ENCODE results near the gene HRK. TPM values are rescaled to one million over a fixed set of nuclear protein-coding genes. Genes with fewer than 3 reads are reported as not detected.
A peak's percentile ranks its signal among the peaks of the same experiment; 100 is the strongest.

Gene HRK
- polyA plus RNA-seq (2013) = 0.03 TPM

DNA sequence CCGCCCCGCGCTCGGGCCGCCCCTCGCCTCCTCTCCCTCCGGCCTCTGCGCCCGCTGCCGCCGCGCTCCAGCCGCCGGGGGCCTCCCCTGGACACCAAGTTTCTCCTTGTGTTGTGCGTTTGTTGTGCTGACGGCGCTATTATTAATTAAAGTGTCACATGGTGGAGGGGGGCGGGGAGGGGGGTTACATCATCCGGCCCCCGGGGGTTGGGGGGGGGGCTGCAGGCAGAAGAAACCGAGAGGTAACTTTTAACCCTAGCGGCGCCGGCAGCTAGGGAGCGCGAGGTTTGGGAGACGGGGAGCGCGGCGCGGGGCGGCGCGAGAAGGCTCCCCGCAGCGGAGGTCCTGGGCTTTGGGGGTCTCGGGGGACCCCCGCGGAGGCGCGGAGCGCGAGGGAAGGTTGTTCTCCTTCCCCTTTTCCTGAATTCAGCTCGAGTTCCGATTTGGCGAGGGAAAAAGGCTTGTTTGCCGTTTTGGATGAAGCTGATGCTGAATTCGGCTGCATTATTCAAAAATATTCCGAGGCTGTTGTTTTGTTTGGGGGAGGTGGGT is at the start of gene HRK:
HRK (minus strand) TSS at position 117 of the 552 bp plus-strand sequence. CDS start 134 bp downstream, outside the sequence.
- peak in 1 of 3 donors; percentile 46 for DNase-seq
- Histone ChIP-seq H3K4me3 (ENCODE audit: control insufficient read depth in 1 of 7, extremely low read depth in 1 of 7, insufficient read depth in 4 of 7, low read depth in 2 of 7, low read length in 6 of 7) (peak within 1 kb of the TSS in 6 of 7 experiments; percentile 31 to 68 (median 56)), H3K27ac (ENCODE audit: insufficient read depth in 1 of 2, low read depth in 1 of 2, low read length in 2 of 2, poor library complexity in 1 of 2, severe bottlenecking in 2 of 2) (no peak within 1 kb of the TSS), H3K9me3 (ENCODE audit: control extremely low read depth in 1 of 5, control insufficient read depth in 4 of 5, insufficient read depth in 2 of 5, low read depth in 1 of 5, low read length in 4 of 5) (no peaks in the 10 kb centered on the region), H3K4me1 (ENCODE audit: control extremely low read depth in 1 of 4, control insufficient read depth in 4 of 4, insufficient read depth in 4 of 4, low read length in 3 of 4) (peaks cover 0 to 39% (median 32%) of the 10 kb centered on the region in 4 experiments), H3K36me3 (ENCODE audit: control insufficient read depth in 4 of 4, insufficient read depth in 4 of 4, low read length in 3 of 4) (no peaks in the 10 kb centered on the region), H3K27me3 (replicated peaks in 2 of 5; ENCODE audit: control insufficient read depth in 4 of 5, insufficient read depth in 5 of 5, low read length in 4 of 5) (peaks cover 6 to 86% (median 44%) of the 10 kb centered on the region in 5 experiments)
- CTCF ChIA-PET = interaction anchor here (1.0 kb wide), 1 partner anchor 179 kb away, joined by 3 read pairs; no protein-coding TSS in a partner anchor
- POLR2A ChIA-PET = no interaction called here
- 0% methylated on average over 27 of the region's 49 CpGs for WGBS (ENCODE audit: insufficient coverage)

DNA sequence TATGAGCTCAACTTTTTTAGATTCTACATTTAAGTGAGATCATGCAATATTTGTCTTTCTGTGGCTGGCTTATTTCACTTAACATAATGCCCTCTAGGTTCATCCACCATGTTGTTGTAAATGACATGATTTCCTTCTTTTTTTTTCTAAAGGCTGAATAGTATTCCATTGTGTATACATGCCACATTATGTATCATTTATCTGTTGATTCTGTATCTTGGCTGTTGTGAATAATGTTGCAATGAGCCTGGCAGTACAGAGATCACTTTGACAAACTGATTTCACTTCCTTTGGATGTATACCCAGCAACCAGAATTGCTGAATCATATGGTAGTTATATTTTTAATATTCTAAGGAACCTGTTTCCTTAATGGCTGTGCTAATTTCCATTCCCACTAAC is 48.6 kb upstream of the HRK start:
- Histone ChIP-seq H3K27ac (ENCODE audit: insufficient read depth in 1 of 2, low read depth in 1 of 2, low read length in 2 of 2, poor library complexity in 1 of 2, severe bottlenecking in 2 of 2) (no peak overlapping the region), H3K36me3 (ENCODE audit: control insufficient read depth in 4 of 4, insufficient read depth in 4 of 4, low read length in 3 of 4) (peaks cover 0 to 20% (median 9%) of the 10 kb centered on the region in 4 experiments), H3K27me3 (replicated peaks in 2 of 5; ENCODE audit: control insufficient read depth in 4 of 5, insufficient read depth in 5 of 5, low read length in 4 of 5) (peaks cover 0 to 1% (median 0%) of the 10 kb centered on the region in 5 experiments), H3K4me1 (ENCODE audit: control extremely low read depth in 1 of 4, control insufficient read depth in 4 of 4, insufficient read depth in 4 of 4, low read length in 3 of 4) (peaks cover 2 to 18% (median 8%) of the 10 kb centered on the region in 4 experiments), H3K9me3 (ENCODE audit: control extremely low read depth in 1 of 5, control insufficient read depth in 4 of 5, insufficient read depth in 2 of 5, low read depth in 1 of 5, low read length in 4 of 5) (no peaks in the 10 kb centered on the region), H3K4me3 (ENCODE audit: control insufficient read depth in 1 of 7, extremely low read depth in 1 of 7, insufficient read depth in 4 of 7, low read depth in 2 of 7, low read length in 6 of 7) (no peak overlapping the region)
- no peak for DNase-seq
- POLR2A ChIA-PET = no interaction called here
- CTCF ChIA-PET = no interaction called here

DNA sequence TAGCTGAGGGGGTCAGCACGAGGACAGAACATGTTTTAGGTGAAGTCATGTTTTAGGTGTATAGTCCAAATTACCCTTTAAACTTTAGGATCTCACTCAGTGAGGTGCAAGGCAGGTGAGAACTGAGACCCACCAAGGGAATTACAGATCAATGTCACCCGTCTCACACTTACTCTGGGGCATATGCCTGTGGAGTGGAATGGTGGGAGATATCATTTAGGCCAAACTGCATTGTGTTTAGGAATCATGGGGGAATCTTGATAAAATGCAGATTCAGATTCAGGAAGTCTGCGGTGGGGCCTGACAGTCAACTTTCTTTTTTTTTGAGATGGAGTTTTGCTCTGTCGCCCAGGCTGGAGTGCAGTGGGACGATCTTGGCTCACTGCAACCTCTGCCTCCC is 47.3 kb upstream of the HRK start:
- H3K9me3 ChIP-seq (ENCODE audit: control extremely low read depth in 1 of 5, control insufficient read depth in 4 of 5, insufficient read depth in 2 of 5, low read depth in 1 of 5, low read length in 4 of 5) = no peaks in the 10 kb centered on the region
- no peak for DNase-seq
- H3K27me3 ChIP-seq (replicated peaks in 2 of 5; ENCODE audit: control insufficient read depth in 4 of 5, insufficient read depth in 5 of 5, low read length in 4 of 5) = peaks cover 0 to 1% (median 0%) of the 10 kb centered on the region in 5 experiments
- peaks cover 11 to 25% (median 17%) of the 10 kb centered on the region in 4 experiments for H3K4me1 ChIP-seq (ENCODE audit: control extremely low read depth in 1 of 4, control insufficient read depth in 4 of 4, insufficient read depth in 4 of 4, low read length in 3 of 4)
- CTCF ChIA-PET = interaction anchor here (1.6 kb wide), 1 partner anchor 14 kb away, joined by 3 read pairs; no protein-coding TSS in a partner anchor
- peaks cover 0 to 19% (median 8%) of the 10 kb centered on the region in 4 experiments for H3K36me3 ChIP-seq (ENCODE audit: control insufficient read depth in 4 of 4, insufficient read depth in 4 of 4, low read length in 3 of 4)
- POLR2A ChIA-PET = no interaction called here
- no peak overlapping the region for H3K27ac ChIP-seq (ENCODE audit: insufficient read depth in 1 of 2, low read depth in 1 of 2, low read length in 2 of 2, poor library complexity in 1 of 2, severe bottlenecking in 2 of 2)
- WGBS (ENCODE audit: insufficient coverage) = 100% methylated on average over 3 of the region's 5 CpGs
- no peak overlapping the region for H3K4me3 ChIP-seq (ENCODE audit: control insufficient read depth in 1 of 7, extremely low read depth in 1 of 7, insufficient read depth in 4 of 7, low read depth in 2 of 7, low read length in 6 of 7)

DNA sequence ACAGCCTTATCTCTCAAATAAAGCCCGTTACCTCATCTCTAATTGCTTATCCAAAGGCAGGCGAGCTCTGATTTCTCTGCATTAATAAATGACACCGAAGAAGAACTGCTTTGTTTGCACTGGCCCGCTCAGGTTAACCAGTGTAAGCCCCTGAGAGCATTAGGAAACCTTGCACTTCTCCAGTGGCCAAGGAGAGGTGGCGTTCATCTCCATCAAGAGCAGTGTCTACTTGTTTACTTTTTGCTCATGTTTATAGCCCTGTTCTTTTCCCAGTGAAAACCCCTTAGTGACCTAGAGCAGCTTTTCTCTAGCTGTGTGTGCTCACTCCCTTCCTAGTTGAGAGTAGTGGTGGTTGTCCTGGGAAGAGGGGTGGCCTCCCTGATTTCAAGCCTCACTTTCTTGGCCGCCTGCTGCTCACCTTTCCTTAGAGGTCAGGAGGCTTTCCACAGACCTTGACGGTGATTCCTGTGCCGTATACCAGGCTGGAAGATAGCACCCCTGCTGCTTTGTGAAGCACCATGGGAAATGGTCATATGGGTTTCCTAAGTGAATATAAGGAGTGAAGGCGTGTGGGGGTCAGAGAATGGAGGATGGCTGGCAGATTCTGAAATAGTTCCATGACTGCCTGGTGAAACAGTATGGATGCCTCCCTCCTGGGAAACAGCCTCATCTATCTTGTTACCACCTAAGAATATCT is 46.2 kb upstream of the HRK start:
- Histone ChIP-seq H3K36me3 (ENCODE audit: control insufficient read depth in 4 of 4, insufficient read depth in 4 of 4, low read length in 3 of 4) (peaks cover 0 to 19% (median 8%) of the 10 kb centered on the region in 4 experiments), H3K4me3 (ENCODE audit: control insufficient read depth in 1 of 7, extremely low read depth in 1 of 7, insufficient read depth in 4 of 7, low read depth in 2 of 7, low read length in 6 of 7) (no peak overlapping the region), H3K9me3 (ENCODE audit: control extremely low read depth in 1 of 5, control insufficient read depth in 4 of 5, insufficient read depth in 2 of 5, low read depth in 1 of 5, low read length in 4 of 5) (no peaks in the 10 kb centered on the region), H3K27ac (ENCODE audit: insufficient read depth in 1 of 2, low read depth in 1 of 2, low read length in 2 of 2, poor library complexity in 1 of 2, severe bottlenecking in 2 of 2) (no peak overlapping the region), H3K27me3 (replicated peaks in 2 of 5; ENCODE audit: control insufficient read depth in 4 of 5, insufficient read depth in 5 of 5, low read length in 4 of 5) (peaks cover 0 to 1% (median 0%) of the 10 kb centered on the region in 5 experiments), H3K4me1 (ENCODE audit: control extremely low read depth in 1 of 4, control insufficient read depth in 4 of 4, insufficient read depth in 4 of 4, low read length in 3 of 4) (peaks cover 11 to 25% (median 17%) of the 10 kb centered on the region in 4 experiments)
- WGBS (ENCODE audit: insufficient coverage) = 82% methylated on average over 7 of the region's 9 CpGs
- ChIA-PET CTCF (interaction anchor here (0.7 to 1.6 kb wide), 2 partner anchors 14 to 15 kb away, joined by 3 read pairs; no protein-coding TSS in a partner anchor), POLR2A (interaction anchor here (0.5 kb wide), 1 partner anchor 10 kb away, joined by 3 read pairs; no protein-coding TSS in a partner anchor)
- DNase-seq = no peak

DNA sequence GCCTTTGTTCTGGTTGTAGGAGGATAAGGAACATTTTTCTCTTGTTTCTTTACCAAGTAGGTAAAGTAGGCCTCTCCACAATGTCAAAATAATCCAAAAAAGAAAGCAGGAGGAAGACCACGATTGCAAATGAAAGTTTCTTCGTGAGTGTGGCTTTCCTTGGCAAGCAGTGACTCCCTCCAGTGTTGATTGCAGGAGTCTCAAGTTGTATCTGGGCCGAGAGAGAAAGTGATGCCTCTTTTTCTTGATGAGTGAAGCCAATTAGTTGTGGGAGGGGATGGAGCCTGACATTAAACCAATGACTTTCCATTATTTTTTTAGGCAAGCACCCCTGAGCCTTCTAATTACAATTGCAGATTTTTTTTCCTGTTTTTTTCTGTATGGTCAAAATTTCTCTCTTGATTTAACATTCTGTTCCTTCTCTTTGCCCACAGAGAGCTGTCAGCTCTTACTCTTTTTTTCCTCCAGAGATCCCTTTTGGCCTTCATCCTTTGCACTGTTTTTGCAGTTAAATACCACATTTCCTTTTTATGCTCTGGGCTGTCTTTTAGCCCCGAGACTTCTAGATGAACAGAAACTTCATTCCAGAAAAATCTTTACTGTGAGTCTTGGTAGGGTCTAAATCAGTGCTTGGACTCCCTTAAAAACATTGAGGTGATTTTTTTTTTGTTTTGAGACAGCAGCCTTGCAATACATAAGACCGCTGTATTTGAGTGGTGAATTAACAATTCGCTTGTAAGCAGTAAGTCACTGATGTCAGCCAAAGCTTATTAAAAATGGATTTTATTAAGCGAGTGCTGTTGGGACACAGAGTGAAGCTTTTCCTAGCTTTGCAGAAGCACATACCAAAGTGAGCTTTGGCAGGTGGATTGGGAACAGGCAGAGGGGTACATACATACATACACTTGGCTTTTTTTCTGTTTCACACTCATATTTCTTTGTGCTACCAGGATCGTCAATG is 45.3 kb upstream of the HRK start:
- Histone ChIP-seq H3K4me3 (ENCODE audit: control insufficient read depth in 1 of 7, extremely low read depth in 1 of 7, insufficient read depth in 4 of 7, low read depth in 2 of 7, low read length in 6 of 7) (no peak overlapping the region), H3K27ac (ENCODE audit: insufficient read depth in 1 of 2, low read depth in 1 of 2, low read length in 2 of 2, poor library complexity in 1 of 2, severe bottlenecking in 2 of 2) (no peak overlapping the region), H3K9me3 (ENCODE audit: control extremely low read depth in 1 of 5, control insufficient read depth in 4 of 5, insufficient read depth in 2 of 5, low read depth in 1 of 5, low read length in 4 of 5) (no peaks in the 10 kb centered on the region), H3K27me3 (replicated peaks in 2 of 5; ENCODE audit: control insufficient read depth in 4 of 5, insufficient read depth in 5 of 5, low read length in 4 of 5) (peaks cover 0 to 1% (median 0%) of the 10 kb centered on the region in 5 experiments), H3K4me1 (ENCODE audit: control extremely low read depth in 1 of 4, control insufficient read depth in 4 of 4, insufficient read depth in 4 of 4, low read length in 3 of 4) (peaks cover 11 to 25% (median 17%) of the 10 kb centered on the region in 4 experiments), H3K36me3 (ENCODE audit: control insufficient read depth in 4 of 4, insufficient read depth in 4 of 4, low read length in 3 of 4) (peaks cover 0 to 15% (median 7%) of the 10 kb centered on the region in 4 experiments)
- CTCF ChIA-PET = interaction anchor here (0.7 to 1.6 kb wide), 2 partner anchors 13 to 16 kb away, joined by 3 read pairs; no protein-coding TSS in a partner anchor
- WGBS (ENCODE audit: insufficient coverage) = 76% methylated on average over 6 of the region's 8 CpGs
- no peak for DNase-seq
- POLR2A ChIA-PET = no interaction called here

DNA sequence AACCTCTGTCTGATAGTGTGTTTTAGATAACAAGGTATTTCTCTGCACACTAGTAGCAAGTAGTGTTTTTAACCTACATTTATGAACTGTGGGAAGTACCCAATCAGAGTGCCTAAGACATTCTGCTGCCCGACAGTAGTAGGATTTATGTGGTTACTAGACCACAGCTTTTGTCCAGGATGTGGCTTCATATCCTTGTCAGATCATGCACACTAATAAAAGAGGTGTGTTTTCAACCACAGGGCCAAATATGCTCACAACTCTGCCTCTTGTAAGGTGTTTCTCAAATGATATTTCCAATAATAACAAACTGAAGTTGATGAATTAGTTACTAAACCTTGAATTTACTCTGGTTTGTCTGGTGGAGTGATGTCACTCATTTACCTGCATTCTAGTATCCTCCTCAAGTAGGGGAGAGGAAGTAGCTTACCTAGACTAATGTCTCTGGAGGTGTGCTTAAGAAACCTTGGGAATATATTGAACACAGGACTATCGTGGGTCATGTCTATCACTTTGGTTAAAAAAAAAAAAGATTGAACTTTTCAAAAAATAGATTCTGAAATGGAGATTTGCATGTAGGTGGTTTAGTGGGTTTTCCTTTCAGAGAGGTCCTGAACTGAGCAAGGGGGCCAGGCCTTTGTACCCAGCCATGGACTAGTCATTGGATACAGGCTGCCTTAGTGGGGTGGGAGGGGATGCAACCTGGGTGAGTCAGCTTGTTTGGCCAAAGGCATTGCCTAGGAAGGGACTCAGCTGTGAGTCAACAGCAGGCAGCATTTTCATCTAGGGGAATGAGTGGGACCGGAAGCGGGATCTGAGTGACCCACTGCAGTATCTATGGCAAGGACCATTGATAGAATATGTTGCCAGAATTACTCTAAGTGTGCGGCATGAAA is 43.6 kb upstream of the HRK start:
- no peaks in the 10 kb centered on the region for H3K9me3 ChIP-seq (ENCODE audit: control extremely low read depth in 1 of 5, control insufficient read depth in 4 of 5, insufficient read depth in 2 of 5, low read depth in 1 of 5, low read length in 4 of 5)
- no peak overlapping the region for H3K27ac ChIP-seq (ENCODE audit: insufficient read depth in 1 of 2, low read depth in 1 of 2, low read length in 2 of 2, poor library complexity in 1 of 2, severe bottlenecking in 2 of 2)
- peaks cover 0 to 1% (median 0%) of the 10 kb centered on the region in 5 experiments for H3K27me3 ChIP-seq (replicated peaks in 2 of 5; ENCODE audit: control insufficient read depth in 4 of 5, insufficient read depth in 5 of 5, low read length in 4 of 5)
- H3K4me1 ChIP-seq (ENCODE audit: control extremely low read depth in 1 of 4, control insufficient read depth in 4 of 4, insufficient read depth in 4 of 4, low read length in 3 of 4) = peaks cover 11 to 29% (median 19%) of the 10 kb centered on the region in 4 experiments
- WGBS (ENCODE audit: insufficient coverage) = 57% methylated on average over 5 of the region's 5 CpGs
- H3K36me3 ChIP-seq (ENCODE audit: control insufficient read depth in 4 of 4, insufficient read depth in 4 of 4, low read length in 3 of 4) = peaks cover 0 to 14% (median 6%) of the 10 kb centered on the region in 4 experiments
- ChIA-PET CTCF (interaction anchor here (0.7 kb wide), 1 partner anchor 11 kb away, joined by 3 read pairs; no protein-coding TSS in a partner anchor), POLR2A (interaction anchor here (0.7 kb wide), 1 partner anchor 39 kb away, joined by 3 read pairs; no protein-coding TSS in a partner anchor)
- H3K4me3 ChIP-seq (ENCODE audit: control insufficient read depth in 1 of 7, extremely low read depth in 1 of 7, insufficient read depth in 4 of 7, low read depth in 2 of 7, low read length in 6 of 7) = peak overlapping the region in 1 of 7 experiments; percentile 3
- peak; percentile 72 to 95 (median 94) for DNase-seq

All from common myeloid progenitor, CD34-positive (primary cell).